Osteoblast (primary cell): ENCODE results near the gene RHOXF1. TPM values are rescaled to one million over a fixed set of nuclear protein-coding genes. Genes with fewer than 3 reads are reported as not detected.
"Not testable (repeated sequence)": the region's sequence is repeated elsewhere in the genome, so short reads cannot be mapped to it uniquely, and the experiment has no call there.

Experiments
- DNase-seq: peaks from one replicate; pipeline ENCODE4 v3.0.0; 2011; ENCODE audit warnings: low spot score, mixed read lengths; ENCODE audit not compliant: insufficient read length; ENCODE audit errors: missing footprints
- H2AFZ ChIP-seq: 2 replicates; pipeline ENCODE4 v1.6.0; 2011; ENCODE audit warnings: mild to moderate bottlenecking, low read length
- H3K27ac ChIP-seq: 2 replicates; pipeline ENCODE4 v1.5.1; 2011; ENCODE audit warnings: mild to moderate bottlenecking, low read depth, low read length, moderate library complexity
- H3K27me3 ChIP-seq: 2 replicates; pipeline ENCODE4 v1.6.0; 2012; ENCODE audit warnings: mild to moderate bottlenecking, control low read depth, inconsistent platforms, low read length, moderate library complexity; ENCODE audit not compliant: insufficient read depth
- H3K36me3 ChIP-seq: 2 replicates; pipeline ENCODE4 v1.5.1; 2011; ENCODE audit warnings: mild to moderate bottlenecking, low read length, control low read depth, moderate library complexity; ENCODE audit not compliant: insufficient read depth
- H3K4me1 ChIP-seq: 2 replicates; pipeline ENCODE4 v1.5.1; 2011; ENCODE audit warnings: mild to moderate bottlenecking, low read length, control low read depth, moderate library complexity; ENCODE audit not compliant: insufficient read depth
- H3K4me2 ChIP-seq: 2 replicates; pipeline ENCODE4 v1.6.0; 2011; ENCODE audit warnings: mild to moderate bottlenecking, low read length; ENCODE audit not compliant: insufficient read depth
- H3K4me3 ChIP-seq: fragments of 200-600 bp; sonication (generic); 3 replicates; pipeline ENCODE4 v1.5.1; 2012; ENCODE audit warnings: mild to moderate bottlenecking, low read length, inconsistent platforms; ENCODE audit not compliant: insufficient read depth
- H3K79me2 ChIP-seq: 2 replicates; pipeline ENCODE4 v1.6.0; 2012; ENCODE audit warnings: mild to moderate bottlenecking, low read length, control low read depth, inconsistent platforms; ENCODE audit not compliant: insufficient read depth
- H3K9me3 ChIP-seq: 2 replicates; pipeline ENCODE4 v1.5.1; 2011; ENCODE audit warnings: low read depth, low read length, control low read depth
- H4K20me1 ChIP-seq: 2 replicates; pipeline ENCODE4 v1.6.0; 2012; ENCODE audit warnings: mild to moderate bottlenecking, low read length, control low read depth; ENCODE audit not compliant: insufficient read depth
- total RNA-seq: library from RNA; depleted of rRNA; stranded (reverse); fragments of >200 nt; gene quantifications from 2 replicates; pipeline ENCODE4 v1.2.3, GENCODE V29; 2012
- TF ChIP-seq, protein P1 (sequence below): IDR thresholded peaks from 2 replicates; pipeline ENCODE4 v1.5.1; 2011; ENCODE audit warnings: mild to moderate bottlenecking, low read depth, low read length, moderate library complexity; ENCODE audit errors: extremely low read depth

The RHOXF1 gene
- total RNA-seq, 1 donor = not detected

DNA sequence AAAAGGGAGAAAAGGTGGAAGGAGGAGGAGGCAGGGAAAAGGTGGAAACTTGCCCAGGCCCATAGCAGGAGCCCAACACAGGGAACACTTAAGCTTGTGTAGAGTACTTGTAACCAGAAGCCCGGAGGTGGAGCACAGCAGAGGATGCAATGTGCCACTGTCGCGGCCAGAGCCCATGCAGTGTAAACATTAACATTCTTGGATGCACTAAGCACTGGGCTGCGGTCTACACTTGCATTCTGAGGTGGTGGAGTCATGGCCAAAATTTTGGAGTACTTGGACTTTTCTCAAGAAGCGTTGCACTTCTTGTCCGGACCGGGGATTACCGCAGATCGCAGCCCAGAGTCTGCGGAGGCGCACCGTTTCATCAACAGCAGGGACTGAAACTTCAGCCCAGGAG, 4.5 kb upstream of the RHOXF1 start:
- H4K20me1 ChIP-seq = no peaks in the 10 kb centered on the region
- H3K4me3 ChIP-seq = peak overlapping the region; percentile 68
- TF ChIP-seq, protein P1, sequence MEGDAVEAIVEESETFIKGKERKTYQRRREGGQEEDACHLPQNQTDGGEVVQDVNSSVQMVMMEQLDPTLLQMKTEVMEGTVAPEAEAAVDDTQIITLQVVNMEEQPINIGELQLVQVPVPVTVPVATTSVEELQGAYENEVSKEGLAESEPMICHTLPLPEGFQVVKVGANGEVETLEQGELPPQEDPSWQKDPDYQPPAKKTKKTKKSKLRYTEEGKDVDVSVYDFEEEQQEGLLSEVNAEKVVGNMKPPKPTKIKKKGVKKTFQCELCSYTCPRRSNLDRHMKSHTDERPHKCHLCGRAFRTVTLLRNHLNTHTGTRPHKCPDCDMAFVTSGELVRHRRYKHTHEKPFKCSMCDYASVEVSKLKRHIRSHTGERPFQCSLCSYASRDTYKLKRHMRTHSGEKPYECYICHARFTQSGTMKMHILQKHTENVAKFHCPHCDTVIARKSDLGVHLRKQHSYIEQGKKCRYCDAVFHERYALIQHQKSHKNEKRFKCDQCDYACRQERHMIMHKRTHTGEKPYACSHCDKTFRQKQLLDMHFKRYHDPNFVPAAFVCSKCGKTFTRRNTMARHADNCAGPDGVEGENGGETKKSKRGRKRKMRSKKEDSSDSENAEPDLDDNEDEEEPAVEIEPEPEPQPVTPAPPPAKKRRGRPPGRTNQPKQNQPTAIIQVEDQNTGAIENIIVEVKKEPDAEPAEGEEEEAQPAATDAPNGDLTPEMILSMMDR = no peak
- DNase-seq = peak; percentile 92
- no peak overlapping the region for H3K27ac ChIP-seq
- peak overlapping the region; percentile 80 for H3K4me2 ChIP-seq
- peak overlapping the region; percentile 78 for H2AFZ ChIP-seq
- no peaks in the 10 kb centered on the region for H3K36me3 ChIP-seq
- no peaks in the 10 kb centered on the region for H3K9me3 ChIP-seq
- peaks cover 3% of the 10 kb centered on the region for H3K4me1 ChIP-seq
- H3K27me3 ChIP-seq = no peaks in the 10 kb centered on the region
- no peaks in the 10 kb centered on the region for H3K79me2 ChIP-seq

DNA sequence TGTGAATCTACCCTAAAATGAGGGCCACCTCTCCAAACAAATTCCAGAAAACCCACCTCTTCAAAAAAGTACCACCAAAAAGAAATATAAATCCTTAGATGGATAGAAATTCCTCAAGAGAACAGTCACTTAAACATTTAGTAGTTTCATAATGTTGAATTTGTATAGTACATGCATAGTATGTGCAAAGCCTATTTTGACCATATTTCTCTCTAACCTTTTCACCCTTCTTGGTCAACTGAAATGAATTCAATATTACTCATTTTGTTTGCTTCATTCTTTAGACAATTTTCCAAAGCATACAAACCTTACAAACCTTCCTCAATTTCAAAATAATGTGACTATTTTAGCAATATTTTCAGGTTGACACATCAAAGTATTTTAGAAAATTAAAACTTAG, 4.1 kb downstream of the RHOXF1 start:
- Histone ChIP-seq H3K4me2 (no peak overlapping the region), H2AFZ (no peak overlapping the region), H3K27me3 (no peaks in the 10 kb centered on the region), H3K4me3 (no peak overlapping the region), H3K27ac (no peak overlapping the region), H3K4me1 (no peaks in the 10 kb centered on the region), H3K9me3 (no peaks in the 10 kb centered on the region), H3K36me3 (no peaks in the 10 kb centered on the region), H3K79me2 (no peaks in the 10 kb centered on the region), H4K20me1 (no peaks in the 10 kb centered on the region)
- TF ChIP-seq, protein P1 = no peak
- no peak for DNase-seq

DNA sequence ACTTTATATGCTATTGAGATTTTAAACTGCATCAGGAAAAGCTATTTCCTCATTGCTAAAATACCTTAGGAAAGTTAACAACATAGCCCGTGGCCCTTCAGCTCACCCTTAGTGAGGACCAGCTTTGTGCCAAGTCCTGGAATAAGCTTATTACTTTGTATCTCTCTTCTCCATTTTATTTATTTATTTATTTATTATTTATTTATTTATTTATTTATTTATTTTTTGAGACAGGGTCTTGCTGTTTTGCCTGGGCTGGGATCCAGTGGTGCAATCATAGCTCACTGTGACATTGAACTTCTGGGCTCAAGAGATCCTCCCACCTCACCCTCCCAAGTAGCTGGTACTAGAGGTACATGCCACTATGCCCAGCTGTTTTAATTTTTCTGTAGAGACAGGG, 6.3 kb downstream of the RHOXF1 start:
- Histone ChIP-seq H3K27me3 (no peaks in the 10 kb centered on the region), H3K4me3 (no peak overlapping the region), H2AFZ (no peak overlapping the region), H3K4me2 (no peak overlapping the region), H3K36me3 (no peaks in the 10 kb centered on the region), H3K79me2 (no peaks in the 10 kb centered on the region), H3K4me1 (no peaks in the 10 kb centered on the region), H3K27ac (no peak overlapping the region), H3K9me3 (no peaks in the 10 kb centered on the region), H4K20me1 (no peaks in the 10 kb centered on the region)
- DNase-seq = no peak
- TF ChIP-seq, protein P1 = no peak

DNA sequence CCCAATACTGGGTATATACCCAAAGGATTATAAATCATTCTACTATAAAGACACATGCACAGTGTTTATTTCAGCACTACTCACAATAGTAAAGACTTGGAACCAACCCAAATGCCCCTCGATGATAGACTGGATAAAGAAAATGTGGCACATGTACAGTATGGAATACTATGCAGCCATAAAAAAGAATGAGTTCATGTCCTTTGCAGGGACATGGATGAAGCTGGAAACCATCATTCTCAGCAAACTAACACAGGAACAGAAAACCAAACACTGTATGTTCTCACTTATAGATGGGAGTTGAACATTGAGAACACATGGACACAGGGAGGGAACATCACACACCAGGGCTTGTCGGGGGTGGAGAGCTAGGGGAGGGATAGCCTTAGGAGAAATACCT, 11.0 kb downstream of the RHOXF1 start:
- not testable (repeated sequence) for H3K4me3 ChIP-seq, H3K4me1 ChIP-seq, H3K79me2 ChIP-seq, H3K4me2 ChIP-seq, H4K20me1 ChIP-seq, H3K27me3 ChIP-seq, H3K36me3 ChIP-seq, H2AFZ ChIP-seq, DNase-seq, H3K9me3 ChIP-seq, H3K27ac ChIP-seq

DNA sequence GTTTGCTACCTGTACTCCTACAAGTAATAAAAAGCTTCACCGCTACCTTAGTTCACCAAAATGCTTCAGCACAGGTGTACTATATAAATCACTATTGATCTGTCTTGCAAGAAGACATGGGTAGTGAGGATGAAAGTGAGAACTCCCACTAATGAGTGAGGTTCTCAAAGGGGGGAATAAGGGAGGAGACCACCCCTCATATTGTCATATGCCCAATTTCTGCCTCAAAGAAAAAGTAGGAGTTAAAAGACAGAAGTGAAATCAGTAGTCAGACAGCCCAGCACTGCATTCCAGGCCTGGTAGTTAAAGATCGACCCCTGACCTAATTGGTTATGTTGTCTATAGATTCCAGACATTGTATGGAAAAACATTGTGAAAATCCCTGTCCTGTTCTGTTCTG, 14.7 kb downstream of the RHOXF1 start:
- not testable (repeated sequence) for H2AFZ ChIP-seq, H3K79me2 ChIP-seq, H3K4me3 ChIP-seq, DNase-seq, H3K36me3 ChIP-seq, H3K4me1 ChIP-seq, H3K27me3 ChIP-seq, H3K9me3 ChIP-seq, H4K20me1 ChIP-seq, H3K4me2 ChIP-seq, H3K27ac ChIP-seq
